SK-N-SH treated with all-trans-retinoic acid at 6 μM for 48 hours (cell line): ENCODE data around the gene PIK3R1.

Experiments
- BACH2 ChIP-seq: fragments of 250-450 bp; sonication (Bioruptor Pico); IDR thresholded peaks from 2 replicates; pipeline ENCODE4 v1.9.0; 2021; ENCODE audit warnings: mild to moderate bottlenecking, borderline replicate concordance
- CSDC2 ChIP-seq: fragments of 250-450 bp; sonication (Bioruptor Pico); IDR thresholded peaks from 2 replicates; pipeline ENCODE4 v1.5.0; 2020; ENCODE audit warnings: mild to moderate bottlenecking, moderate library complexity
- PATZ1 ChIP-seq: fragments of 250-450 bp; sonication (Bioruptor Pico); IDR thresholded peaks from 2 replicates; pipeline ENCODE4 v1.8.0; 2020; ENCODE audit warnings: mild to moderate bottlenecking, moderate library complexity, borderline replicate concordance
- PPARA ChIP-seq: fragments of 250-450 bp; sonication (Bioruptor Pico); IDR thresholded peaks from 2 replicates; pipeline ENCODE4 v1.5.0; 2020; ENCODE audit warnings: mild to moderate bottlenecking, borderline replicate concordance
- RARB ChIP-seq: fragments of 250-450 bp; sonication (Bioruptor Pico); IDR thresholded peaks from 2 replicates; pipeline ENCODE4 v1.8.0; 2021; ENCODE audit warnings: mild to moderate bottlenecking, moderate library complexity
- TSHZ2 ChIP-seq: fragments of 250-450 bp; sonication (Bioruptor Pico); IDR thresholded peaks from 2 replicates; pipeline ENCODE4 v1.5.0; 2020; ENCODE audit warnings: mild to moderate bottlenecking, moderate library complexity
- ZFP3 ChIP-seq: fragments of 250-450 bp; sonication (Bioruptor Pico); IDR thresholded peaks from 2 replicates; pipeline ENCODE4 v1.5.0; 2020; ENCODE audit warnings: mild to moderate bottlenecking, moderate library complexity
- ZNF70 ChIP-seq: fragments of 450-650 bp; formaldehyde crosslinking; IDR thresholded peaks from 2 replicates; pipeline ENCODE4 v1.5.0; 2020; ENCODE audit warnings: mild to moderate bottlenecking, moderate library complexity
- ZNF8 ChIP-seq: fragments of 450-650 bp; formaldehyde crosslinking; IDR thresholded peaks from 2 replicates; pipeline ENCODE4 v1.5.0; 2020; ENCODE audit warnings: mild to moderate bottlenecking, moderate library complexity
- TF ChIP-seq, protein P1 (sequence below): fragments of 250-450 bp; sonication (Bioruptor Pico); IDR thresholded peaks from 2 replicates; pipeline ENCODE4 v1.5.1; 2020; ENCODE audit warnings: low read depth, mild to moderate bottlenecking, moderate library complexity

- TF ChIP-seq ZNF8 (no peak), PATZ1 (no peak), RARB (no peak), PPARA (CRISPR knock-in tag) (no peak), BACH2 (no peak), TSHZ2 (no peak), ZNF70 (CRISPR knock-in tag) (no peak), ZFP3 (CRISPR knock-in tag) (no peak), CSDC2 (CRISPR knock-in tag) (no peak)
- TF ChIP-seq, protein P1, sequence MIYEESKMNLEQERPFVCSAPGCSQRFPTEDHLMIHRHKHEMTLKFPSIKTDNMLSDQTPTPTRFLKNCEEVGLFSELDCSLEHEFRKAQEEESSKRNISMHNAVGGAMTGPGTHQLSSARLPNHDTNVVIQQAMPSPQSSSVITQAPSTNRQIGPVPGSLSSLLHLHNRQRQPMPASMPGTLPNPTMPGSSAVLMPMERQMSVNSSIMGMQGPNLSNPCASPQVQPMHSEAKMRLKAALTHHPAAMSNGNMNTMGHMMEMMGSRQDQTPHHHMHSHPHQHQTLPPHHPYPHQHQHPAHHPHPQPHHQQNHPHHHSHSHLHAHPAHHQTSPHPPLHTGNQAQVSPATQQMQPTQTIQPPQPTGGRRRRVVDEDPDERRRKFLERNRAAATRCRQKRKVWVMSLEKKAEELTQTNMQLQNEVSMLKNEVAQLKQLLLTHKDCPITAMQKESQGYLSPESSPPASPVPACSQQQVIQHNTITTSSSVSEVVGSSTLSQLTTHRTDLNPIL (CRISPR knock-in tag), result no peak
These were observed 70.5 kb downstream of the PIK3R1 start for GRCh38 chr5:68285851-68286611.
